GM10248 (cell line): ENCODE data around the gene NUDCD3.

Source experiments
- CTCF ChIA-PET: fragments of 300-600 bp; sonication (Branson Sonifier 250); formaldehyde crosslinking; extraction: SDS; loops from one replicate; lab custom pipeline; 2021; ENCODE audit warnings: antibody characterized with exemption; lab: Yijun Ruan, JAX
- POLR2A ChIA-PET: fragments of 350-650 bp; sonication (Branson Sonifier 250); formaldehyde crosslinking; extraction: SDS; loops from one replicate; lab custom pipeline; 2020; ENCODE audit warnings: antibody characterized with exemption; lab: Yijun Ruan, JAX
- DNase-seq: peaks from one replicate; pipeline ENCODE4 v3.0.0; 2012; ENCODE audit errors: extremely low spot score
- TF ChIP-seq, protein P1 (sequence below): IDR thresholded peaks from 2 replicates; pipeline ENCODE4 v1.5.1; 2012; ENCODE audit warnings: mild to moderate bottlenecking, low read depth; ENCODE audit errors: extremely low read depth, missing control alignments, control extremely low read depth

Gene NUDCD3

DNA sequence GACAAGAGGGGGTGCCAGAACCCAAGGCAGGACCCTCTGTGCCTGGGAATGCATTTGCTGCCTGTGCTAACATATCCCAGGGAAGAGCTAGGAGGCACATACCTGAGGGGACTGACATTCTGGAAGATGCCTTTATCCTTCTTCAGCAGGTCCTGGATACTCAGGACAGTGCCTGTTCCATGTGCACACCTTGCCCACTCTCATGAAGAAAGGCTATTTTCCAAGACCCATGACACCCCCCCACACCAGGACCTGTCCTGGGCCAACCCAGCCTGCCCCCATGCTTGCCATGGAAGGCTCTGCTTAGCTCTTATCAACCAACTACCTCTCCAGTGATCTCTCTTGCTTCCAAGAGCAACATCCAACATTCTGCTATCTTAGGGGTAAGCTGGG, 97.8 kb downstream of the NUDCD3 start:
- ChIA-PET POLR2A (no interaction called here), CTCF (interaction anchor here (0.6 to 1.4 kb wide), 3 partner anchors 9 to 48 kb away, joined by 3 read pairs; no protein-coding TSS in a partner anchor)
- TF ChIP-seq, protein P1, sequence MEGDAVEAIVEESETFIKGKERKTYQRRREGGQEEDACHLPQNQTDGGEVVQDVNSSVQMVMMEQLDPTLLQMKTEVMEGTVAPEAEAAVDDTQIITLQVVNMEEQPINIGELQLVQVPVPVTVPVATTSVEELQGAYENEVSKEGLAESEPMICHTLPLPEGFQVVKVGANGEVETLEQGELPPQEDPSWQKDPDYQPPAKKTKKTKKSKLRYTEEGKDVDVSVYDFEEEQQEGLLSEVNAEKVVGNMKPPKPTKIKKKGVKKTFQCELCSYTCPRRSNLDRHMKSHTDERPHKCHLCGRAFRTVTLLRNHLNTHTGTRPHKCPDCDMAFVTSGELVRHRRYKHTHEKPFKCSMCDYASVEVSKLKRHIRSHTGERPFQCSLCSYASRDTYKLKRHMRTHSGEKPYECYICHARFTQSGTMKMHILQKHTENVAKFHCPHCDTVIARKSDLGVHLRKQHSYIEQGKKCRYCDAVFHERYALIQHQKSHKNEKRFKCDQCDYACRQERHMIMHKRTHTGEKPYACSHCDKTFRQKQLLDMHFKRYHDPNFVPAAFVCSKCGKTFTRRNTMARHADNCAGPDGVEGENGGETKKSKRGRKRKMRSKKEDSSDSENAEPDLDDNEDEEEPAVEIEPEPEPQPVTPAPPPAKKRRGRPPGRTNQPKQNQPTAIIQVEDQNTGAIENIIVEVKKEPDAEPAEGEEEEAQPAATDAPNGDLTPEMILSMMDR, result no peak
- DNase-seq, result no peak

DNA sequence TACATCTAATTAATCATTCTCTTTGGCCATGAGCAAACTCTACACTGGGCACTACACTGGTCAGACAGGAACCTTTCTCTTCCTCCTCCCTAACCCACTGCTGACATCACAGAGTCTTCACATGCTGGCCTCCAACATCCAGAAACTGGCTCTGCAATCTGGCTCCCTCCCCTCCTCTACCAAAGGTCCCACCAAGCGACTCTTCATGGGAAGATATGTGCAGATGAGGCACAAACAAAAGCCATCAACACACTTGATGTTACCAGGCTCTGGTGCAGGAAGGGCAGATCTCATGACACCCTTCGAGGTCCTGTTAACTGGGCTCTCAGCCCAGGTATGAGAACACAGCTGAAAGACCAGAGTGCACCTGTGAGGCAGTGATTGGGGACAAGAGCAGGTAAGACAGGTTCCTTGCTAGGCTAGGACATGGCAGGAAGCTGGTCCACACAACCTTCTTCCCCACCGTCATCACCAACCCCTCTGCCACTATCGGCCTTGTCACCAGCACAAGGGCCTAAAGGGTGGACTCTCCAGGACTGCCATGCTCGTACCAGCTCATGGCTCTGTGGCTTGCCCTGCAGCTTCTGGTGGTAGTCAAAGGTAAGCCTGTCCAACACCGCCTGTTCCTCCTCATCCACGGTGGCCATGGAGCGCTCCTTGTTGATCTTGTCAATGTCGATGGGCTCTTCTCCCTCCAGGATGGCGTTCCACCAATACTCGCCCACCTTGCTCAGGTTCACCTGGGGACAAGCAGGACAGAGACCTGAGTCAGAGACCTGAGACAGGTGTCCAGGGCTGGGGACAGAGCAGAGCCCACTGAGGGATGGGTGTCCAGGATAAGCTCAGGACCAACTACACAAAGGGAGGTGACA, 98.5 kb downstream of the NUDCD3 start:
- CTCF ChIA-PET, result interaction anchor here (0.6 to 1.4 kb wide), 3 partner anchors 10 to 47 kb away, joined by 3 read pairs; no protein-coding TSS in a partner anchor
- TF ChIP-seq, protein P1, result no peak
- DNase-seq, result no peak
- POLR2A ChIA-PET, result no interaction called here

DNA sequence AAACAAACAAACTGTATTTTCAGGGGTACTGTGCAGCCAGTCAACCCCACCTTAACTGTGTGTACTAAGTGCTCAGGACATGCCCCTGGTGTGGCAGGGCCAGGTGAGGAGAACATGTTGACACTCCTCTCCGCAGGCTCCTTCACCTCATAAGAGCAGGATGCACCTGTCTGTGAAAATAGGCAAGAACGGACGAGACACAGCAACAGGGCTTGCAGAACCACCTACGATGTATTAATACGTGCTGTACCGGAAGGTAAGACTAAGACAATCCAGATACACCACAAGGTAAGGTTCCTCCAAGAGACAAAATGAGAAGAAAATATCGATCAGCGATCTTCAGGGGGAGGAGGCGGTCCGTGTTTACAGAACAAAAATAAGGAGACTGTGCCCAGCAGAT, 99.3 kb downstream of the NUDCD3 start:
- ChIA-PET POLR2A (no interaction called here), CTCF (no interaction called here)
- TF ChIP-seq, protein P1, result no peak
- no peak for DNase-seq

DNA sequence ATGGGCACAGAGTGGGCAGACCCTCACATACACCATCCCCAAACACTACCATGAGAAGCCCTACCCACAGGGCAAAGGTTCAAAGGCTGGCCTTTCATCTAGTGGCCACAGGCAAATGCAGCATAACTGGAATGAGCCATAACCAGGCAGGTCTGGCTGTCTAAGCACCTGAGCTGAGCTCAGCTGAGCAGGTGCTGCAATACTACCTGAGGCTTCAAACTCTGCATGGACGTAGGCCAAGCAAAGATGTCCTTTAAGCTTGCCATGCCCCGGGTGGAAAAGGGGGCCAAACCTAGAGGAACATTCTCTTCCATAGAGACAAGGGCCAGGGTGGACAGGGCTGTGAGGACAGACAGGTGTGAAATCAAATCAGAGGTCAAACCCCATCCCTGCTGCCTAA, 99.8 kb downstream of the NUDCD3 start:
- TF ChIP-seq, protein P1, result no peak
- CTCF ChIA-PET, result no interaction called here
- DNase-seq, result no peak
- POLR2A ChIA-PET, result no interaction called here

DNA sequence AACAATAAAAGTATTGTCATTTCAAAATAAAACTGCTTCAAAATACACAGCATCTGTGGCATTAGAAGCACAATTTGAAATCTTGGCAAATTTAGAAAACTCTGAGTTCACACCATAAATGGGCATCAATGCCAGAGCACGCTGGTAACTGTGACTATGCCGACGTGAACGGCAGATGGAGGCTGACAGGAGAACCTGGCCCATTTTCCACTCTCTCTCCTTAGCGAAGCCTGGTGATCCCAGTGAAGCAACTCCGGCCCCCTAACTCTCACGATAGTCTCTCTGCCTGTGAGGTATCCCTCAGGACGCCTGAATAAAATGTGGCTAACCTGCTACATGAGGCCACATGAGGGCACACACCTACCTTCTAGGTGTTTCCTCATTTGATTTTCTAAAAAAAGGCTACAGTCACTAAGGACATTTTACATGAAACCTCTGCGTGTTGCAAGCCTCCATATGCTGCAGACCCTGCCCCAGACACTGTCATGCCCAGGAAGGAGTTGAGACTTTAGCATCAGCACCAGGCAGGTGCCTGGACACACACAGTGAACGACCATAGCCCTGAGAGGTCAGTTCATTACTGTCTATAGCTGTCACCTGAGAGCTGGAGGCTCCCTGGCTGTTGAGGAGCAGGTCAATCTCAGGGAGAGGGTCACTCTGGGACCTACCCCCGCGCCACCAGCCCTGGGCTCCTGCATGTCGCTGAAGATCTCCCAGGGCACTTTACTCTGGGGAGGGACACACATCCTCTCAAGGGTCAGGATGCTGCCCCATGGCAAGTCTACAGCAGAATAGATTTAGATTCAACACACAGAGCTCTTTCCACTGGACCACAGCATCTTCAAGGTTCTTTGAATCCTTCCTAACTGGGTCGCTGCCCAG, 102.1 kb downstream of the NUDCD3 start:
- CTCF ChIA-PET, result interaction anchor here (0.7 kb wide), 1 partner anchor 8 kb away, joined by 4 read pairs; no protein-coding TSS in a partner anchor
- POLR2A ChIA-PET, result no interaction called here
- TF ChIP-seq, protein P1, result no peak
- DNase-seq, result no peak

DNA sequence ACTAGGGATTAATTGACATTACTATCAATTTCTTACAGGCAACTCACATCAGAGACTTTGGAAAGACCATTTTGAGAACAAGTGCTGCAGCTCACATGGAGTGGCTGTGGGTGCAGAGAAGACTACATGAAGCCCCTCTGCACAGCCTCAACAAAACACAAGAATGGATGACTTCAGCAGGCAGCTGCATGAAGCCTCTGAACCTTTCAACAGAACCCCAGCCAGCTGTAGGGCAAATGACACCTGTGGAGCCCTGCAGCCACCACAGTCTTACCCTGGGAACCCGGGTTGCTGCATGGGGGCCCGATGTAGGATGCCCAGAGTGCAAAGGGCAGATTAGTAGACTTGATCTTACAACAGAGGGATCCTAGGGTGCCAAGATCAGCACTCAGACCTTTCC, 103.1 kb downstream of the NUDCD3 start:
- DNase-seq, result no peak
- POLR2A ChIA-PET, result no interaction called here
- CTCF ChIA-PET, result no interaction called here
- TF ChIP-seq, protein P1, result no peak
